K562 (cell line): Measurements from ENCODE around the gene CHN2. TPM values are rescaled to one million over a fixed set of nuclear protein-coding genes. Genes with fewer than 3 reads are reported as not detected.

Experiments used
- ATAC-seq: fragments of 200-7000 bp; cut with Tn5 transposase; 3 replicates; pipeline ENCODE4 v1.9.1; 2020; ENCODE audit warnings: moderate library complexity
- BruUV-seq: library from RNA; stranded (reverse); fragments of 400-500 nt; replicated peaks from 2 replicates; lab custom pipeline; 2021; lab: Mats Ljungman, UMichigan
- CTCF ChIA-PET: fragments of 300-600 bp; formaldehyde crosslinking; extraction: SDS; loops from one replicate; lab custom pipeline; 2021; ENCODE audit warnings: low intra/inter-chr PET ratio; lab: Yijun Ruan, JAX
- POLR2A ChIA-PET: fragments of 300-600, 350-650 bp; sonication (Branson Sonifier 250); formaldehyde crosslinking; extraction: SDS; loops from one replicate; lab custom pipeline; 2021; ENCODE audit warnings: antibody characterized with exemption, inconsistent platforms; lab: Yijun Ruan, JAX
- DNase-seq, 4 experiments: peaks; one replicate each; pipeline versions ENCODE4 v3.0.0 to v3.0.0-alpha.2; 2011 to 2018; ENCODE audit warnings: low spot score in 3 of 4, mixed read lengths in 3 of 4; ENCODE audit errors: extremely low read depth in 1 of 4
- FAIRE-seq: peaks from 2 replicates; lab custom pipeline; 2011; peaks lifted over from hg19 to GRCh38; lab: Jason Lieb, UNC
- H2AFZ ChIP-seq: 2 replicates; pipeline ENCODE4 v1.6.0; 2011; ENCODE audit warnings: low read depth, low read length, control low read depth, inconsistent platforms
- H3K27ac ChIP-seq: fragments of 200-600 bp; 3 replicates; pipeline ENCODE4 v1.8.0; 2011; ENCODE audit warnings: low read depth, mild to moderate bottlenecking, control low read depth, inconsistent platforms, low read length, moderate library complexity, mixed read lengths; ENCODE audit errors: extremely low read depth
- H3K27me3 ChIP-seq, 2 experiments: fragments of 300-600 bp in 1 of 2; 2 replicates in 1 of 2; 3 replicates in 1 of 2; pipeline versions ENCODE4 v1.6.0 to v1.8.0; 2011; ENCODE audit warnings: inconsistent platforms in 2 of 2, low read length in 2 of 2, mild to moderate bottlenecking in 1 of 2, mixed read lengths in 1 of 2, moderate library complexity in 1 of 2; ENCODE audit not compliant: control insufficient read depth in 2 of 2, insufficient read depth in 2 of 2
- H3K36me3 ChIP-seq: fragments of 300-600 bp; 3 replicates; pipeline ENCODE4 v1.8.0; 2011; ENCODE audit warnings: mild to moderate bottlenecking, low read length, inconsistent platforms; ENCODE audit not compliant: control insufficient read depth, insufficient read depth
- H3K4me1 ChIP-seq, 2 experiments: fragments of 200-600 bp in 1 of 2; replicated peaks in 1 of 2; 2 replicates in 1 of 2; 3 replicates in 1 of 2; pipeline versions ENCODE4 v1.5.1 to v1.8.0; 2011; ENCODE audit warnings: inconsistent platforms in 2 of 2, low read length in 2 of 2, mild to moderate bottlenecking in 1 of 2, mixed read lengths in 1 of 2, moderate library complexity in 1 of 2; ENCODE audit not compliant: control insufficient read depth in 2 of 2, insufficient read depth in 2 of 2
- H3K4me2 ChIP-seq: 2 replicates; pipeline ENCODE4 v1.6.1; 2011; ENCODE audit warnings: low read length, control low read depth, inconsistent platforms, mixed read lengths; ENCODE audit not compliant: insufficient read depth
- H3K4me3 ChIP-seq: fragments of 200-600 bp; sonication (generic), shearing (Covaris generic); 2 replicates; pipeline ENCODE4 v1.5.1; 2016; ENCODE audit warnings: control low read depth, inconsistent platforms
- H3K79me2 ChIP-seq: fragments of 200-600 bp; 3 replicates; pipeline ENCODE4 v1.8.0; 2011; ENCODE audit warnings: low read length, inconsistent platforms; ENCODE audit not compliant: control insufficient read depth, insufficient read depth
- H3K9ac ChIP-seq, 2 experiments: 2 replicates each; pipeline versions ENCODE4 v1.6.0 to v1.6.1; 2011; ENCODE audit warnings: low read depth in 2 of 2, low read length in 2 of 2, control low read depth in 1 of 2, inconsistent platforms in 1 of 2, mild to moderate bottlenecking in 1 of 2, mixed read lengths in 1 of 2; ENCODE audit not compliant: insufficient read depth in 1 of 2
- H3K9me1 ChIP-seq: one replicate; pipeline ENCODE4 v1.6.0; 2011; ENCODE audit warnings: inconsistent platforms, mild to moderate bottlenecking, low read length, moderate library complexity; ENCODE audit not compliant: control insufficient read depth, insufficient read depth
- H3K9me3 ChIP-seq: replicated peaks from 2 replicates; pipeline ENCODE4 v1.5.1; 2011; ENCODE audit warnings: low read depth, low read length, inconsistent platforms; ENCODE audit not compliant: control insufficient read depth, insufficient read depth
- H4K20me1 ChIP-seq: replicated peaks from 2 replicates; pipeline ENCODE4 v1.6.1; 2011; ENCODE audit warnings: low read length, inconsistent platforms, mixed read lengths; ENCODE audit not compliant: control insufficient read depth, insufficient read depth
- ARID1B ChIP-seq: fragments of 450-650 bp; IDR thresholded peaks from 2 replicates; pipeline ENCODE4 v1.6.1; 2016; ENCODE audit warnings: antibody characterized with exemption, mild to moderate bottlenecking, inconsistent platforms
- SIRT6 ChIP-seq: IDR thresholded peaks from one replicate; pipeline ENCODE4 v1.6.1; 2012; ENCODE audit warnings: low read depth, mild to moderate bottlenecking, control low read depth, inconsistent platforms, low read length, moderate library complexity
- ZNF766 ChIP-seq: fragments of 200-800 bp; sonication (Bioruptor generic); conservative IDR thresholded peaks from 2 replicates; pipeline ENCODE4 v1.6.1; 2016; ENCODE audit warnings: missing genetic modification characterization, missing compliant biosample characterization
- WGBS: fragments of 100-300 bp; shearing (Covaris generic); methylation state at CpG from one replicate; pipeline ENCODE4 v1.1.6; 2016; ENCODE audit warnings: low coverage, mixed read lengths; ENCODE audit not compliant: insufficient coverage; ENCODE audit errors: missing lambda C conversion rate; 5-methylcytosine and 5-hydroxymethylcytosine counted together
- in situ Hi-C: fragments of 300-500 bp; cut with MboI; formaldehyde crosslinking; loops from 4 replicates; pipeline ENCODE4 v1.15.0; 2018; ENCODE audit warnings: inconsistent platforms, mixed read lengths
- intact Hi-C: fragments of 100-400 bp; cut with micrococcal nuclease; formaldehyde crosslinking; loops from 2 replicates; pipeline ENCODE4 v1.14.2; 2022
- polyA plus RNA-seq, 8 experiments: library from polyadenylated mRNA; depleted of rRNA in 4 of 8; stranded (reverse) in 5 of 8; unstranded in 3 of 8; fragments of >200 nt; fragmentation: Nextera tagmentation in 2 of 8; fragmentation: Illumina TruSeq in 1 of 8; extraction: Ambion mirVana in 2 of 8; extraction: Trizol in 1 of 8; gene quantifications; 2 replicates each; pipeline versions ENCODE4 v1.2.1 to v1.2.3, GENCODE V29; 2011 to 2014; ENCODE audit warnings: inconsistent platforms in 1 of 8, missing spikeins in 1 of 8
- total RNA-seq, 7 experiments: library from RNA; depleted of rRNA in 6 of 7; stranded (reverse); fragments of >200 nt in 6 of 7; fragmentation: Illumina TruSeq in 2 of 7; extraction: Trizol in 2 of 7; gene quantifications; 2 replicates each; pipeline versions ENCODE4 v1.2.1 to v1.2.3, GENCODE V29; 2011 to 2021; ENCODE audit warnings: low replicate concordance in 1 of 7
- TF ChIP-seq, protein P1 (sequence below): fragments of 450-650 bp; IDR thresholded peaks from 2 replicates; pipeline ENCODE4 v1.6.1; 2016; ENCODE audit warnings: low read depth, mild to moderate bottlenecking, moderate library complexity
- TF ChIP-seq, protein P2 (sequence below): IDR thresholded peaks from 2 replicates; pipeline ENCODE4 v1.6.1; 2014; ENCODE audit warnings: antibody characterized with exemption

The CHN2 gene
- total and polyA plus RNA-seq, 9 of the 15 experiments (the other 6 are each of a cell fraction or from before 2014, with no cell fraction given), result 0.12 to 2.1 (median 0.31) TPM; not detected in 1

- Histone ChIP-seq H3K9me1 (no peaks in the 10 kb centered on the region), H3K9ac (no peak overlapping the region), H2AFZ (no peak overlapping the region), H3K4me2 (no peak overlapping the region), H3K27me3 (no peaks in the 10 kb centered on the region), H3K4me3 (no peak overlapping the region), H3K27ac (no peak overlapping the region), H3K4me1 (no peaks in the 10 kb centered on the region), H4K20me1 (0 out of 2 replicates have a peak, but pooled peaks cover 3% of the 10 kb centered on the region), H3K79me2 (no peaks in the 10 kb centered on the region), H3K9me3 (no peaks in the 10 kb centered on the region), H3K36me3 (no peaks in the 10 kb centered on the region)
- intact Hi-C loops (no loop called here), in situ Hi-C loops (no loop called here)
- DNase-seq, result no peak
- ChIA-PET POLR2A (no interaction called here), CTCF (no interaction called here)
- no peak for FAIRE-seq
- TF ChIP-seq, protein P1, sequence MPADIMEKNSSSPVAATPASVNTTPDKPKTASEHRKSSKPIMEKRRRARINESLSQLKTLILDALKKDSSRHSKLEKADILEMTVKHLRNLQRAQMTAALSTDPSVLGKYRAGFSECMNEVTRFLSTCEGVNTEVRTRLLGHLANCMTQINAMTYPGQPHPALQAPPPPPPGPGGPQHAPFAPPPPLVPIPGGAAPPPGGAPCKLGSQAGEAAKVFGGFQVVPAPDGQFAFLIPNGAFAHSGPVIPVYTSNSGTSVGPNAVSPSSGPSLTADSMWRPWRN, result no peak
- TF ChIP-seq ZNF766 (CRISPR knock-in tag) (no peak), SIRT6 (no peak), ARID1B (no peak)
- TF ChIP-seq, protein P2, sequence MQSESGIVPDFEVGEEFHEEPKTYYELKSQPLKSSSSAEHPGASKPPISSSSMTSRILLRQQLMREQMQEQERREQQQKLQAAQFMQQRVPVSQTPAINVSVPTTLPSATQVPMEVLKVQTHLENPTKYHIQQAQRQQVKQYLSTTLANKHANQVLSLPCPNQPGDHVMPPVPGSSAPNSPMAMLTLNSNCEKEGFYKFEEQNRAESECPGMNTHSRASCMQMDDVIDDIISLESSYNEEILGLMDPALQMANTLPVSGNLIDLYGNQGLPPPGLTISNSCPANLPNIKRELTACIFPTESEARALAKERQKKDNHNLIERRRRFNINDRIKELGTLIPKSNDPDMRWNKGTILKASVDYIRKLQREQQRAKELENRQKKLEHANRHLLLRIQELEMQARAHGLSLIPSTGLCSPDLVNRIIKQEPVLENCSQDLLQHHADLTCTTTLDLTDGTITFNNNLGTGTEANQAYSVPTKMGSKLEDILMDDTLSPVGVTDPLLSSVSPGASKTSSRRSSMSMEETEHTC, result no peak
- ATAC-seq, result no peak
- WGBS, result 0% methylated on average over 2 of the region's 2 CpGs
- no TSS peak for BruUV-seq
These were observed 126.0 kb downstream of the CHN2 start for GRCh38 chr7:29320577-29320976.
